ENCODE results near the gene VAC14. TPM values are rescaled to one million over a fixed set of nuclear protein-coding genes. Genes with fewer than 3 reads are reported as not detected.
A peak's percentile ranks its signal among the peaks of the same experiment; 100 is the strongest.

Gene VAC14
- total RNA-seq, 1 experiment from 2014 or later: 60.9 TPM

- in situ Hi-C loops (cut with HindIII; ENCODE audit: low pct_unique_long_range_greater_than_20kb, low sequenced_read_pairs): no loop called here
- DNase-seq (ENCODE audit: low read depth, low spot score): no peak
These were observed 106.7 kb downstream of the VAC14 start for GRCh38 chr16:70694088-70694867.

- DNase-seq (ENCODE audit: low read depth, low spot score): no peak
- in situ Hi-C loops (cut with HindIII; ENCODE audit: low pct_unique_long_range_greater_than_20kb, low sequenced_read_pairs): no loop called here
These were observed 107.9 kb downstream of the VAC14 start for GRCh38 chr16:70692873-70693671.

- in situ Hi-C loops (cut with HindIII; ENCODE audit: low pct_unique_long_range_greater_than_20kb, low sequenced_read_pairs): no loop called here
- no peak for DNase-seq (ENCODE audit: low read depth, low spot score)
These were observed 108.7 kb downstream of the VAC14 start for GRCh38 chr16:70692130-70692872.

- DNase-seq (ENCODE audit: low read depth, low spot score): no peak
- in situ Hi-C loops (cut with HindIII; ENCODE audit: low pct_unique_long_range_greater_than_20kb, low sequenced_read_pairs): no loop called here
These were observed 109.5 kb downstream of the VAC14 start for GRCh38 chr16:70691223-70692129.

- in situ Hi-C loops (cut with HindIII; ENCODE audit: low pct_unique_long_range_greater_than_20kb, low sequenced_read_pairs): no loop called here
- DNase-seq (ENCODE audit: low read depth, low spot score): no peak
These were observed 110.7 kb downstream of the VAC14 start for GRCh38 chr16:70689970-70690891.

- in situ Hi-C loops (cut with HindIII; ENCODE audit: low pct_unique_long_range_greater_than_20kb, low sequenced_read_pairs): no loop called here
- no peak for DNase-seq (ENCODE audit: low read depth, low spot score)
These were observed 111.7 kb downstream of the VAC14 start for GRCh38 chr16:70689035-70689969.

- in situ Hi-C loops (cut with HindIII; ENCODE audit: low pct_unique_long_range_greater_than_20kb, low sequenced_read_pairs): no loop called here
- DNase-seq (ENCODE audit: low read depth, low spot score): no peak
These were observed 112.7 kb downstream of the VAC14 start for GRCh38 chr16:70688246-70688742.

GRCh38 chr16:70687671-70688245 lies 113.2 kb downstream of the VAC14 start:
- in situ Hi-C loops (cut with HindIII; ENCODE audit: low pct_unique_long_range_greater_than_20kb, low sequenced_read_pairs): no loop called here
- DNase-seq (ENCODE audit: low read depth, low spot score): no peak

GRCh38 chr16:70687102-70687511 lies 113.9 kb downstream of the VAC14 start:
- DNase-seq (ENCODE audit: low read depth, low spot score): no peak
- in situ Hi-C loops (cut with HindIII; ENCODE audit: low pct_unique_long_range_greater_than_20kb, low sequenced_read_pairs): no loop called here

- in situ Hi-C loops (cut with HindIII; ENCODE audit: low pct_unique_long_range_greater_than_20kb, low sequenced_read_pairs): no loop called here
- DNase-seq (ENCODE audit: low read depth, low spot score): no peak
These were observed 114.4 kb downstream of the VAC14 start for GRCh38 chr16:70686376-70687101.

GRCh38 chr16:70685938-70686375 lies 115.0 kb downstream of the VAC14 start, which contains the start of gene MTSS2:
TSS of gene MTSS2 (minus strand) at chr16:70686053. CDS start at chr16:70685791, 262 bp downstream.
- peak; percentile 35 for DNase-seq (ENCODE audit: low read depth, low spot score)
- in situ Hi-C loops (cut with HindIII; ENCODE audit: low pct_unique_long_range_greater_than_20kb, low sequenced_read_pairs): no loop called here

- in situ Hi-C loops (cut with HindIII; ENCODE audit: low pct_unique_long_range_greater_than_20kb, low sequenced_read_pairs): no loop called here
- DNase-seq (ENCODE audit: low read depth, low spot score): no peak
These were observed 115.7 kb downstream of the VAC14 start for GRCh38 chr16:70685061-70685937.
